Measurements from ENCODE around the gene PROSER3.

PROSER3 gene

GRCh38 chr19:35784503-35785338, 26.7 kb downstream of the PROSER3 start:
- Mint-ChIP-seq H3K4me3 (no peak overlapping the region), H3K36me3 (ENCODE audit: insufficient read depth) (peaks cover 3% of the 10 kb centered on the region), H3K27me3 (no peaks in the 10 kb centered on the region), H3K4me1 (ENCODE audit: low read depth in 2 of 2) (no peaks in the 10 kb centered on the region), H3K9me3 (no peaks in the 10 kb centered on the region), H3K27ac (no peak overlapping the region)
- ATAC-seq (replicated peaks), result no peak
- no peak for DNase-seq

- Mint-ChIP-seq H3K27ac (no peak overlapping the region), H3K27me3 (no peaks in the 10 kb centered on the region), H3K9me3 (no peaks in the 10 kb centered on the region), H3K36me3 (ENCODE audit: insufficient read depth) (peaks cover 2% of the 10 kb centered on the region), H3K4me3 (no peak overlapping the region), H3K4me1 (ENCODE audit: low read depth in 2 of 2) (no peaks in the 10 kb centered on the region)
- ATAC-seq (replicated peaks) (no peak), DNase-seq (no peak)
Observed at GRCh38 chr19:35785339-35785627, 27.3 kb downstream of the PROSER3 start.

- Mint-ChIP-seq H3K9me3 (no peaks in the 10 kb centered on the region), H3K36me3 (ENCODE audit: insufficient read depth) (no peaks in the 10 kb centered on the region), H3K4me1 (ENCODE audit: low read depth in 2 of 2) (no peaks in the 10 kb centered on the region), H3K4me3 (no peak overlapping the region), H3K27me3 (peaks cover 0 to 2% of the 10 kb centered on the region in 2 donors), H3K27ac (no peak overlapping the region)
- no peak for ATAC-seq (replicated peaks)
- no peak for DNase-seq
Observed at GRCh38 chr19:35786299-35787160, 28.6 kb downstream of the PROSER3 start.

GRCh38 chr19:35787227-35787799, 29.3 kb downstream of the PROSER3 start:
- DNase-seq (no peak), ATAC-seq (replicated peaks) (no peak)
- no peaks in the 10 kb centered on the region for H3K9me3 Mint-ChIP-seq
- no peak overlapping the region for H3K27ac Mint-ChIP-seq
- H3K27me3 Mint-ChIP-seq, result peaks cover 0 to 9% of the 10 kb centered on the region in 2 donors
- H3K4me1 Mint-ChIP-seq (ENCODE audit: low read depth in 2 of 2), result no peaks in the 10 kb centered on the region
- H3K4me3 Mint-ChIP-seq, result no peak overlapping the region
- H3K36me3 Mint-ChIP-seq (ENCODE audit: insufficient read depth), result no peaks in the 10 kb centered on the region

GRCh38 chr19:35788205-35788960, 30.4 kb downstream of the PROSER3 start:
- no peaks in the 10 kb centered on the region for H3K36me3 Mint-ChIP-seq (ENCODE audit: insufficient read depth)
- ATAC-seq (replicated peaks) (no peak), DNase-seq (no peak)
- H3K4me1 Mint-ChIP-seq (ENCODE audit: low read depth in 2 of 2), result no peaks in the 10 kb centered on the region
- H3K27ac Mint-ChIP-seq, result no peak overlapping the region
- H3K9me3 Mint-ChIP-seq, result no peaks in the 10 kb centered on the region
- peaks cover 0 to 20% of the 10 kb centered on the region in 2 donors for H3K27me3 Mint-ChIP-seq
- H3K4me3 Mint-ChIP-seq, result no peak overlapping the region

- Mint-ChIP-seq H3K36me3 (ENCODE audit: insufficient read depth) (no peaks in the 10 kb centered on the region), H3K4me1 (ENCODE audit: low read depth in 2 of 2) (no peaks in the 10 kb centered on the region), H3K9me3 (no peaks in the 10 kb centered on the region), H3K27ac (no peak overlapping the region), H3K4me3 (no peak overlapping the region), H3K27me3 (peaks cover 7 to 30% of the 10 kb centered on the region in 2 donors)
- no peak for DNase-seq
- ATAC-seq (replicated peaks), result no peak
Observed at GRCh38 chr19:35789195-35789977, 31.4 kb downstream of the PROSER3 start.

GRCh38 chr19:35789978-35790944, 32.3 kb downstream of the PROSER3 start:
- DNase-seq (no peak), ATAC-seq (replicated peaks) (no peak)
- no peak overlapping the region for H3K4me3 Mint-ChIP-seq
- H3K27me3 Mint-ChIP-seq, result peaks cover 7 to 30% of the 10 kb centered on the region in 2 donors
- H3K4me1 Mint-ChIP-seq (ENCODE audit: low read depth in 2 of 2), result no peaks in the 10 kb centered on the region
- no peak overlapping the region for H3K27ac Mint-ChIP-seq
- H3K36me3 Mint-ChIP-seq (ENCODE audit: insufficient read depth), result no peaks in the 10 kb centered on the region
- no peaks in the 10 kb centered on the region for H3K9me3 Mint-ChIP-seq

GRCh38 chr19:35790981-35791813, 33.2 kb downstream of the PROSER3 start:
- H3K4me3 Mint-ChIP-seq, result no peak overlapping the region
- H3K4me1 Mint-ChIP-seq (ENCODE audit: low read depth in 2 of 2), result no peaks in the 10 kb centered on the region
- no peaks in the 10 kb centered on the region for H3K9me3 Mint-ChIP-seq
- H3K36me3 Mint-ChIP-seq (ENCODE audit: insufficient read depth), result no peaks in the 10 kb centered on the region
- ATAC-seq (replicated peaks) (no peak), DNase-seq (no peak)
- no peak overlapping the region for H3K27ac Mint-ChIP-seq
- H3K27me3 Mint-ChIP-seq, result peaks cover 10 to 35% of the 10 kb centered on the region in 2 donors

- Mint-ChIP-seq H3K4me3 (no peak overlapping the region), H3K27ac (no peak overlapping the region), H3K36me3 (ENCODE audit: insufficient read depth) (no peaks in the 10 kb centered on the region), H3K4me1 (ENCODE audit: low read depth in 2 of 2) (peaks cover 1 to 2% of the 10 kb centered on the region in 2 donors), H3K27me3 (peaks cover 16 to 42% of the 10 kb centered on the region in 2 donors), H3K9me3 (no peaks in the 10 kb centered on the region)
- no peak for DNase-seq
- ATAC-seq (replicated peaks), result no peak
Observed at GRCh38 chr19:35791814-35792279, 33.9 kb downstream of the PROSER3 start.

- H3K36me3 Mint-ChIP-seq (ENCODE audit: insufficient read depth), result peaks cover 2% of the 10 kb centered on the region
- H3K4me3 Mint-ChIP-seq, result no peak overlapping the region
- no peak for DNase-seq
- ATAC-seq (replicated peaks), result no peak
- no peak overlapping the region for H3K27ac Mint-ChIP-seq
- peaks cover 6% of the 10 kb centered on the region in 2 donors for H3K4me1 Mint-ChIP-seq (ENCODE audit: low read depth in 2 of 2)
- no peaks in the 10 kb centered on the region for H3K9me3 Mint-ChIP-seq
- H3K27me3 Mint-ChIP-seq, result peaks cover 21 to 46% of the 10 kb centered on the region in 2 donors
Observed at GRCh38 chr19:35792312-35792711, 34.3 kb downstream of the PROSER3 start.

GRCh38 chr19:35792888-35793287, 34.9 kb downstream of the PROSER3 start:
- H3K9me3 Mint-ChIP-seq, result no peaks in the 10 kb centered on the region
- H3K36me3 Mint-ChIP-seq (ENCODE audit: insufficient read depth), result peaks cover 2% of the 10 kb centered on the region
- no peak overlapping the region for H3K4me3 Mint-ChIP-seq
- H3K4me1 Mint-ChIP-seq (ENCODE audit: low read depth in 2 of 2), result peaks cover 6% of the 10 kb centered on the region in 2 donors
- no peak for DNase-seq
- no peak overlapping the region for H3K27ac Mint-ChIP-seq
- no peak for ATAC-seq (replicated peaks)
- H3K27me3 Mint-ChIP-seq, result peaks cover 24 to 52% of the 10 kb centered on the region in 2 donors

All from effector memory CD8-positive, alpha-beta T cell (primary cell).